ENCODE measurements around the gene OTOG. TPM values are rescaled to one million over a fixed set of nuclear protein-coding genes. Genes with fewer than 3 reads are reported as not detected.

The OTOG gene
- total and polyA plus RNA-seq, 9 donors = not detected

DNA sequence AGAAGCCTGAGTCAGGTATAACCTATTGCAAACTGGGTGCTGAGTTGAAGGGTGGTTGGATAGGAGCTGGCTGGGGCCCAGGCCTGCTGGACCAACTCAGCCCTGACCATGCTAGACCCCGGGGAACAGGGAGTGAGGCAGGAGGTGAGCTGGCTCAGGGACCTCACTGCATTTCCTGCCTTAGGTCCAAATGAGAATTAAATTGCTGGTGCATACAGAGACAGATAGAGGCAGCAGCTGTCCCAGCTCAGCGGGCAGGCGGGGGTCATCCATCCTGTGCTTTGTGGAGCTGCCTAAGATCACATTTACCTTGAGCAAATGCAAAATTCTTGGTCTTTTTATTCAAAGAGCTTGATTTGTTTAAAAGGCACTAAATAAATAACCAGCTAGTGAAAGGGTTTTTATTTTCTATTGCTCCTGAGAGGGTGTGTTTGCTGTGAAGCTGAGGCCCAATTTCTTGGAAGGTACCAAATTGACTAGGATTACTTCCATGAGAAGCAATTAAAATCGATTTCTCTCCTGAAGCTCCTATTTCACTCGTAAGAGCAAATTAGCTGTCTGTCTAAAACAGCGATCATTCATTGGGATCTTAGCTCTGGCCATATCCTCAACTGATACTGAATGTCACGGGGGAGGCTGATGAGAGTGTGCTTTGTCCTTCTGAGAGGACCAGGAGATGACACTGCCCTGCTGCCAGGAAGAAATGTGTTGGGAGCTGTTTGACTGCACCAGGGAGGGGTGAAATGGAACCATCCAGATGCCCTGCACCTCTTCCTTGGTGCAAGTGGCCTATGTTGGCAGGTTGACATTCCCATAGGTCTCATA lies 27.8 kb upstream of the OTOG start:
- Histone ChIP-seq H3K27me3 (no peaks in the 10 kb centered on the region), H3K4me3 (no peak overlapping the region), H3K27ac (no peak overlapping the region), H3K9me3 (no peaks in the 10 kb centered on the region), H3K36me3 (no peaks in the 10 kb centered on the region), H3K4me1 (ENCODE audit: insufficient read depth) (no peaks in the 10 kb centered on the region)
- DNase-seq = no peak
- intact Hi-C loops (cut with DNase I) = no loop called here
- TF ChIP-seq CTCF (IDR thresholded peaks at IDR 0.05) = no peak
- no peak for TF ChIP-seq EP300 (IDR thresholded peaks at IDR 0.05)
- TF ChIP-seq POLR2A (IDR thresholded peaks at IDR 0.05) = no peak
- 55 to 63% (median 59%) methylated on average over 7 of the region's 7 CpGs for WGBS, 3 donors

DNA sequence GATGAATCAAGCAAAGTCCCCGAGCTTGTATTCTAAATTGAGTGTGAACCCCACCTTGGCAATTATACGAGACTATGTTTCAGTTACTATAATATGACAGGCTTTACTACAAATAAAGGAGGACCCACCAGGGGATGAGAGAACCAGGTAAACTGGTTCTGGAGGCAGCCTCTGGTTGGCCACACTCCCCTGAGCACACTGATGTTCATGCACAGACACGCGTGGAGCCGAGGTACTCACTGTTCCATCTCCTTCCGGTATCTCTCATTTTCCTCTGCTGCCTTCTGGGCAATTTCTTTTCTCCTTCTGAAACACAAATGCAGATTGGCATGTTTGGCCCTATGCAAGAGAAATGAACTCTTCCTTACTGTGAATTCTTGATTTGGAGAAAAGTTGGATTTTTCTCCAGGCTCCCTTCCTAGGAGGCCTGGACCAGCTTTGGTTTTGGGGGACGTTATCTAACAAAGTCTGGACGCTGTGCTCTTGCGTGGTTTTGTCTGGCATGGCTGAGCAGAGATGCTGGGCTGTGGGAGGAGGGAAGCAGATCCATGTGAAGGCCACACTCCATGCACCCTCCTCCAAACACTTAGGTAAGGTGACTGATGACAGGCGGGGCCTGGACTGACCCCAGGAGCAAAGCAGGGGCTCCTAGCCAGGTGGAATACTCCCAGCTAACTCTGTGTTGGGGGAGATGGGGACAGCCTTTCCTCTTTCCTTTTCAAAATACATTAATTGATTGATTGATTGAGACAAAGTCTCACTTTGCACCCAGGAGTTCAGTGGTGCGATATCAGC lies 25.8 kb upstream of the OTOG start:
- Histone ChIP-seq H3K4me1 (ENCODE audit: insufficient read depth) (no peaks in the 10 kb centered on the region), H3K4me3 (no peak overlapping the region), H3K27me3 (no peaks in the 10 kb centered on the region), H3K9me3 (no peaks in the 10 kb centered on the region), H3K36me3 (no peaks in the 10 kb centered on the region), H3K27ac (no peak overlapping the region)
- intact Hi-C loops (cut with DNase I) = no loop called here
- 70 to 73% (median 71%) methylated on average over 11 of the region's 11 CpGs for WGBS, 3 donors
- DNase-seq = no peak
- TF ChIP-seq CTCF (IDR thresholded peaks at IDR 0.05) = no peak
- TF ChIP-seq POLR2A (IDR thresholded peaks at IDR 0.05) = no peak

DNA sequence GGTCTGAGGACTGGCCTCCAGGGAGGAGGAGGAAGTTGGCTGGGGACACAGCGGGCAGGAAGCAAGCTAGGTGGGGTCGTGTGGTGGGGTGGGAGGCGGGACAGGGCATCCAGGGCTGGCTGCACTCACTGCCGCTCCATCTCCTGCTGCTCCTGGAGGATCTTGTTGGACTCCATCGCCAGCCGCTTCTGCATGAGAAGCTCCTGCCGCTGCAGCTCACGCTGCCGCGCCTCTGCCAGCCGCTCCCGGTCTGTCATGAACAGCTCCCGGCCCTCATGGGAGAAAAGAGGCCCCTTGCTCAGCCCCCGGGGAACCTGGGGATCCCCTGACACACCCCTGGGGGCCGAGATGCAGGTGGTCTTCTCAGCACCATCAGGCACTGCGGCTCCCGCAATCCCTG lies 24.4 kb upstream of the OTOG start:
- intact Hi-C loops (cut with DNase I) = no loop called here
- no peaks in the 10 kb centered on the region for H3K9me3 ChIP-seq
- DNase-seq = no peak
- no peak overlapping the region for H3K4me3 ChIP-seq
- 79 to 88% (median 84%) methylated on average over 16 to 17 of the region's 17 CpGs for WGBS, 3 donors
- no peaks in the 10 kb centered on the region for H3K36me3 ChIP-seq
- H3K27me3 ChIP-seq = no peaks in the 10 kb centered on the region
- no peak overlapping the region for H3K27ac ChIP-seq
- TF ChIP-seq CTCF (IDR thresholded peaks at IDR 0.05) = no peak
- TF ChIP-seq EP300 (IDR thresholded peaks at IDR 0.05) = no peak
- no peak for TF ChIP-seq POLR2A (IDR thresholded peaks at IDR 0.05)
- H3K4me1 ChIP-seq (ENCODE audit: insufficient read depth) = no peaks in the 10 kb centered on the region

GRCh38 chr11:17524221-17524620 lies 22.8 kb upstream of the OTOG start:
- Histone ChIP-seq H3K36me3 (no peaks in the 10 kb centered on the region), H3K27me3 (no peaks in the 10 kb centered on the region), H3K4me1 (ENCODE audit: insufficient read depth) (no peaks in the 10 kb centered on the region), H3K27ac (no peak overlapping the region), H3K4me3 (no peak overlapping the region), H3K9me3 (no peaks in the 10 kb centered on the region)
- TF ChIP-seq POLR2A (IDR thresholded peaks at IDR 0.05) = no peak
- WGBS, 3 donors = 91 to 95% (median 94%) methylated on average over 9 of the region's 9 CpGs
- intact Hi-C loops (cut with DNase I) = no loop called here
- no peak for DNase-seq

- intact Hi-C loops (cut with DNase I) = no loop called here
- WGBS, 3 donors = 84 to 87% (median 86%) methylated on average over 4 of the region's 4 CpGs
- TF ChIP-seq POLR2A (IDR thresholded peaks at IDR 0.05) (no peak), EP300 (IDR thresholded peaks at IDR 0.05) (no peak), CTCF (IDR thresholded peaks at IDR 0.05) (no peak)
- H3K36me3 ChIP-seq = no peaks in the 10 kb centered on the region
- no peaks in the 10 kb centered on the region for H3K4me1 ChIP-seq (ENCODE audit: insufficient read depth)
- no peaks in the 10 kb centered on the region for H3K27me3 ChIP-seq
- H3K27ac ChIP-seq = no peak overlapping the region
- no peak for DNase-seq
- no peak overlapping the region for H3K4me3 ChIP-seq
- no peaks in the 10 kb centered on the region for H3K9me3 ChIP-seq
These were observed 21.5 kb upstream of the OTOG start for GRCh38 chr11:17525570-17525969.

All from ovary (tissue), 9 donors.